Breast epithelium (tissue), 3 donors: ENCODE results near the gene PIP4K2B.

ENCODE experiments used
- CTCF ChIP-seq, 3 donors: fragments of 450-650 bp; IDR thresholded peaks; one replicate each; pipeline ENCODE4 v1.5.1; 2016 to 2017; ENCODE audit warnings: antibody characterized with exemption in 3 of 3, mild to moderate bottlenecking in 3 of 3, moderate library complexity in 3 of 3
- POLR2AphosphoS5 ChIP-seq, 3 donors: sonication (generic); formaldehyde crosslinking; IDR thresholded peaks; one replicate each; pipeline ENCODE4 v1.6.1; 2017; ENCODE audit warnings: antibody characterized with exemption in 3 of 3

GRCh38 chr17:38766341-38766740, 33.0 kb downstream of the PIP4K2B start:
- TF ChIP-seq CTCF (IDR thresholded peaks at IDR 0.05) (no peak), POLR2AphosphoS5 (IDR thresholded peaks at IDR 0.05) (no peak)
